Brain microvascular endothelial cell (primary cell): ENCODE measurements around the gene FAM216A.

Experiments
- DNase-seq: peaks from one replicate; pipeline ENCODE4 v3.0.0-alpha.2; 2020
- H3K27ac ChIP-seq: fragments of 250-450 bp; sonication (Bioruptor Pico); 2 replicates; pipeline ENCODE4 v1.5.1; 2020; ENCODE audit warnings: mild to moderate bottlenecking, moderate library complexity
- H3K27me3 ChIP-seq: fragments of 250-450 bp; sonication (Bioruptor Pico); replicated peaks from 2 replicates; pipeline ENCODE4 v1.5.1; 2020; ENCODE audit warnings: mild to moderate bottlenecking
- H3K36me3 ChIP-seq: fragments of 250-450 bp; sonication (Bioruptor Pico); replicated peaks from 2 replicates; pipeline ENCODE4 v1.5.1; 2020; ENCODE audit warnings: mild to moderate bottlenecking
- H3K4me3 ChIP-seq: 2 replicates; pipeline ENCODE4 v1.5.1; 2011; ENCODE audit warnings: low read depth, mild to moderate bottlenecking, control low read depth, low read length, moderate library complexity
- CTCF ChIP-seq: IDR thresholded peaks from 2 replicates; pipeline ENCODE4 v1.5.1; 2011; ENCODE audit warnings: low read depth, mild to moderate bottlenecking, moderate library complexity, low read length, control low read depth, inconsistent platforms; ENCODE audit errors: missing control alignments
- in situ Hi-C: cut with HindIII; loops from 2 replicates; pipeline ENCODE4 v1.10.0; 2017; ENCODE audit warnings: low sequenced_read_pairs, low pct_ligation_motif_present

Gene FAM216A

GRCh38 chr12:110528277-110528839, 59.7 kb downstream of the FAM216A start:
- H3K4me3 ChIP-seq = no peak overlapping the region
- no peaks in the 10 kb centered on the region for H3K36me3 ChIP-seq
- H3K27ac ChIP-seq = no peak overlapping the region
- TF ChIP-seq CTCF = no peak
- DNase-seq = no peak
- H3K27me3 ChIP-seq = no peaks in the 10 kb centered on the region
- in situ Hi-C loops = no loop called here

GRCh38 chr12:110530511-110530910, 61.9 kb downstream of the FAM216A start:
- no peak for DNase-seq
- Histone ChIP-seq H3K27me3 (no peaks in the 10 kb centered on the region), H3K4me3 (no peak overlapping the region), H3K27ac (no peak overlapping the region), H3K36me3 (no peaks in the 10 kb centered on the region)
- TF ChIP-seq CTCF = no peak
- in situ Hi-C loops = no loop called here

GRCh38 chr12:110531741-110532333, 63.2 kb downstream of the FAM216A start:
- no peak for DNase-seq
- Histone ChIP-seq H3K27ac (no peak overlapping the region), H3K36me3 (peaks cover 7% of the 10 kb centered on the region), H3K27me3 (no peaks in the 10 kb centered on the region), H3K4me3 (no peak overlapping the region)
- no peak for TF ChIP-seq CTCF
- in situ Hi-C loops = no loop called here

- H3K27me3 ChIP-seq = no peaks in the 10 kb centered on the region
- DNase-seq = no peak
- H3K36me3 ChIP-seq = peaks cover 11% of the 10 kb centered on the region
- H3K4me3 ChIP-seq = no peak overlapping the region
- no peak for TF ChIP-seq CTCF
- in situ Hi-C loops = no loop called here
- no peak overlapping the region for H3K27ac ChIP-seq
Observed at GRCh38 chr12:110532644-110533043, 64.0 kb downstream of the FAM216A start.

GRCh38 chr12:110533607-110534006, 65.0 kb downstream of the FAM216A start:
- DNase-seq = no peak
- in situ Hi-C loops = no loop called here
- no peak overlapping the region for H3K27ac ChIP-seq
- H3K27me3 ChIP-seq = no peaks in the 10 kb centered on the region
- TF ChIP-seq CTCF = no peak
- no peak overlapping the region for H3K4me3 ChIP-seq
- peaks cover 17% of the 10 kb centered on the region for H3K36me3 ChIP-seq

GRCh38 chr12:110534811-110535210, 66.2 kb downstream of the FAM216A start:
- no peak overlapping the region for H3K4me3 ChIP-seq
- in situ Hi-C loops = no loop called here
- no peaks in the 10 kb centered on the region for H3K27me3 ChIP-seq
- H3K27ac ChIP-seq = no peak overlapping the region
- DNase-seq = no peak
- TF ChIP-seq CTCF = no peak
- H3K36me3 ChIP-seq = peaks cover 17% of the 10 kb centered on the region
